ENCODE data around the gene IFFO2.

Gene IFFO2

GRCh38 chr1:18949686-18950400 lies 6.6 kb downstream of the IFFO2 start:
- peak; percentile 90 for DNase-seq

GRCh38 chr1:18948913-18949685 lies 7.4 kb downstream of the IFFO2 start:
- DNase-seq, result peak; percentile 80

- DNase-seq, result peak; percentile 56
Measured at GRCh38 chr1:18948048-18948912, 8.2 kb downstream of the IFFO2 start.

GRCh38 chr1:18947570-18947969 lies 8.9 kb downstream of the IFFO2 start:
- DNase-seq, result no peak

GRCh38 chr1:18946550-18947381 lies 9.7 kb downstream of the IFFO2 start:
- DNase-seq, result no peak

DNA sequence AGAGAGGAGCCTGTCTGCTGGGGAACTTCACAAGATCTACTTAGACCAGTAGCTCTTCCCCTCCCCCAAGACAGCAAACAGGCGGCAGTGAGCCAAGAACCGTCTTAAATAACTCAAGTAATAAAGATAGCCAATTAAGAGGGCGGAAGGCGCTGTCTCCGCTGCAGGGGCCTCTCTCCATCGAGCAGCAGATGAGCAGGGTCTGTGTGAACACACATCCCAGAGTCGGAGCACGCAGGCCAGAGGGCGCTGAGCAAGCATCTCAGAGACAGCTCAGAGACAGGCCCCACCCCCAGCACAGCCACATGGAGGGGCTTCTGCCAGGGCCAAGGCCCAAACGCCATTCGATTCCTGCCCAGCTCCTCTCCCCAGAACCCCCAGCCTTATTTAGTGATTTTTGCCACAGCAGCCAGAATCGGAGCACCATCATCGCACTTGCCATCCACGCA lies 11.1 kb downstream of the IFFO2 start:
- peak; percentile 55 for DNase-seq

- no peak for DNase-seq
Measured at GRCh38 chr1:18944810-18945209, 11.7 kb downstream of the IFFO2 start.

- DNase-seq, result no peak
Measured at GRCh38 chr1:18943914-18944572, 12.4 kb downstream of the IFFO2 start.

DNA sequence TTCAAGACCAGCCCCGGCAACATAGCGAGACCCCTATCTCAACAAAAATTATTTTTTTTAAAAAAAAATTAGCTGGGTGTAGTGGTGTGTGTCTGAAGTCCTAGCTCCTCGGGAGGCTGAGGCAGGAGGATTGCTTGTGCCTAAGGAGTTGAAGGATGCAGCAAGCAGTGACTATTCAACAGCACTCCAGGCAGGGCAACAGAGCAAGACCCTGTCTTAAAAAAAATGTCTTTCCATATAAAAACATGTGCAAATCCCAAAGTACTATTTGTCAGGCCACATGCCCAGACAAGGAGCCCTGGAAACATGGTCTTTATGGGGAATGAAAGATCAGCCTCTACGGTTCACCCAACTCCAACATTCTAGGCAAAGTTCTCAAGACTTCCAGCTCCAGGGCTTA lies 13.3 kb downstream of the IFFO2 start:
- no peak for DNase-seq

DNA sequence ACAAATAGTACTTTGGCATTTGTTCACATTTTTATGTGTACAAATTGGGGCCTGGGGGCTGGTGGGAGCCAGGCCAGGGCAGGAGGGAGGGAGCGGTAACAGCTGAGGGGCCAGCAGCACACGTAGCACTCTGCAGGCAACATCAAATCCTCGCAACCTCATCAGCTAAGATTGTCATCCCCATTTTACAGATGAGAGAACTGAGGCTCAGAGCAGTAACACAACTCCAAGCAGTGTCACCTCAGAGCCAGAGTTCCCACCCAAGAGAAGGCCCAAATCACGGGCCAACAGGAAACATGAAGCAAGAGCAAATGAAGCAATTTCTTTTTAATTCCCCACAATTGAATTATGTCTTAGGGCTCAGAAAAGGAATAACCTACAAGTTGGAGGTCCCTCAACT lies 14.1 kb downstream of the IFFO2 start:
- DNase-seq, result no peak

DNA sequence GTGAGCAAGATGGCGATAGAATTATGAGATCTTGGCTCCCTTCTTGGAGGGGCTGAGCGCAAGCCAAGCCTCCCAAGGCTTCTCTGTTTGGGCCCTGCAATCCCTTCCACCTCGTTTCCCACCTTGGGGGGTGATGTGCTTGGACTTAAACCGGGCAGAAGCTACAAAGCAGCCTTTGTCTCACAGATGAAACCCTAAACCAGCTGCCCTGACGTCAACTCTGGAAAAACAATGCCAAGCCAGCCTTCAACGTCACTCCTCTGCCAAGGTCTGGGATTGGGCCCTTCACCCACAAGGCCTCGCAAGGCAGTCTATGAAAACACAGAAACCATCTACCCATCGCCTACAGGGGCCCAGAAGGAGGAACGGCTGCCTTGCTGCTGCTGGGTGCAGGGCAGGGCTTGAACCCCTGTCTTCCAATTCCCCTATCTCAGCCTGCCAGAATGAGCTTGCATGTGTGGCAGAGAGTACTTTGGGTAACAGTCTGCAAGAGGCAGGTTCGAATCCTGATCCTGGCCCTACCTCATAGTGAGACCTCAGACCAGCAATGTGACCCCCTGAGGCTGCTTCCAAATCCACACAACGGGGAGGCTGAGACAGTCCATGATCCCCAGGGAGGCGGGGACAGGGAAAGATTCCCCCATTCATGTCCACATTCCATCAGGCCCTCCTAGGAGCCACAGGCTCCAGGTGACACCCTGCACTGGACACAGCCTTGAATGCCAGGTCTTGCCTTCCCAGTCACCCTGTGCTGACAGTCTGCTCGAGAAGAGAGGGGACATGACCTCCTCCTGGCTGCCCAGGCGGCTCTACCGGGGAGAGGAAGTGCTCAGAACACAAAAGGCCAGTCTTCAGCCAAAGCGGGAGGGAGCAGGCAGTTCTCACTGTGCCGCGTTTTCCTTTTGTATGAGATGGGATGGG lies 15.0 kb downstream of the IFFO2 start:
- DNase-seq, result peak; percentile 77

GRCh38 chr1:18940303-18941020 lies 16.0 kb downstream of the IFFO2 start:
- no peak for DNase-seq

- peak; percentile 71 for DNase-seq
Measured at GRCh38 chr1:18939398-18940302, 16.8 kb downstream of the IFFO2 start.

- no peak for DNase-seq
Measured at GRCh38 chr1:18938707-18939070, 17.8 kb downstream of the IFFO2 start.

GRCh38 chr1:18938008-18938706 lies 18.3 kb downstream of the IFFO2 start:
- DNase-seq, result no peak

- no peak for DNase-seq
Measured at GRCh38 chr1:18937539-18937938, 18.9 kb downstream of the IFFO2 start.

DNA sequence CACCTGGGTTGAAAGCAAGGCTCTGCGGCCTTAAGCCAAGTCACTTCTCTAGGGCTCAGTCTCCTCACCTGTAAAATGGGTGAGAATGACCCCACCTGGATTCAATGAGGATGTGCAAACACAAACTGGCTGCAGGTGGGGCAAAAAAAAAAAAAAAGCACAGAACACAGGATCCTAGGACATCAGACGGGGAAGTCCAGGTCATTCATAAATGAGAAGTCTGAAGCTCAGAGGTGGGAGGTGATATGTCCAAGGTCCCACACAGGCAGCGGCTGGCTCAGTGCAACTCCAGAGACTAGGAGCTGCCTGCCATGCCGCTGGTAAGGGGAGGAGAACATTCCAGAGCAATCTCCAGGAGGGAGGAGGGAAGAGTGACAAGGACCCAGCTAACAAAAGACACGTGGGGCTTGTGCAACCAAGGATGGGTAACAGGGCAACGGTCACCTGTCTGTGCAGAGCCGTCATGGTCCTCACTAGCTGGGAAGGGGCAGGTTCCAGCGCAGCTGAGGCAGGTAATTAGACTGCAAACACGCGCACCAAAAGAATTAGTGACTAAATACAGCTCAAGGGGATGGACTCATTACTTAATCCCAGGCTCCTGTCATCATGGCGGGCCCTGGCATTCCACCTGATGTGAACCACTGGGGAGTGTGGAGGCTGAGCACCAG lies 19.5 kb downstream of the IFFO2 start:
- DNase-seq, result no peak

DNA sequence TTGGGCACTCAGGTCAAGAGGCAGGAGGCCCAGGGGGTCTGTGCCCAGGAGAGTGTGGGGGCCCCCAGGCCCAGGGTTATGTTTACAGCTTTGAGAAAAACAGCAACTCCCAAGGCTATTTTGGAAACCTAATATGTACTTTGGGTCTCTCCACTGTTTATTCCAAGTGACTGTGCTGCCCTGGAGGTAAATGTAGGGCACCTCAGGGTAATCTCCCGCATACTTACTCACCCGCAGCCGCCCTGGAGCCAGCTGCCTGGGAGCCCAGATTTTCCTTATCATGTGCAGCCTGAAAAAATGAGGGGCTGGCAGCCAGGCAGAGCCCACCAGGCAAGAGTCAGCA lies 20.0 kb downstream of the IFFO2 start:
- no peak for DNase-seq
